ENCODE results near the gene GDNF. TPM values are rescaled to one million over a fixed set of nuclear protein-coding genes. Genes with fewer than 3 reads are reported as not detected.
"Not testable (repeated sequence)": the region's sequence is repeated elsewhere in the genome, so short reads cannot be mapped to it uniquely, and the experiment has no call there.

The GDNF gene
- total and polyA plus RNA-seq, 2 donors = 0.07 to 0.24 TPM

DNA sequence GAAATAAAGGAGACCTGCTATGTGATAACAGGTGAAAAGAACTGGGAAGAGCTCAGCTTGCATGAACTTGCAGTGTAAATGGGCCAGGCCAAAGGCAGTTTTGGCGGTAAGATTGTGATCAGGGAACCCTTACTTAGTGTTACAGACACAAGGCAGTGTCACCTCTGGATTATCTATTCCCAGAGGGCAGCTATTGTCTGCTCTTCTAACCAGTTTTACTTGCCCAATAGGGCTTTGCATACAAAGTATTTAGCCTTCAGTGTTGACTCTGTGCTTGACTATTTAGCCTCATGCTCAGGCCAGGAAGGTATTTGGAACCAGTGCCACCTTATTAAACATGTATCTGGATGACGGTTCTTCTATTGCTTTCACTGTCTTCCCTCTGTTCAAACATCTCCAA lies 38.3 kb downstream of the GDNF start:
- Histone ChIP-seq H3K36me3 (ENCODE audit: control insufficient read depth in 2 of 2, insufficient read depth in 2 of 2, low read length in 1 of 2) (no peaks in the 10 kb centered on the region), H3K27me3 (ENCODE audit: control insufficient read depth in 2 of 2, insufficient read depth in 1 of 2, low read length in 1 of 2) (no peaks in the 10 kb centered on the region), H3K4me1 (ENCODE audit: control insufficient read depth in 2 of 2, insufficient read depth in 2 of 2, low read length in 2 of 2) (no peaks in the 10 kb centered on the region), H3K9me3 (ENCODE audit: control insufficient read depth in 2 of 2, insufficient read depth in 1 of 2, low read length in 1 of 2) (no peaks in the 10 kb centered on the region), H3K4me3 (ENCODE audit: low read length in 2 of 2) (no peak overlapping the region), H3K27ac (ENCODE audit: low read depth in 1 of 2, low read length in 1 of 2) (no peak overlapping the region)
- DNase-seq (ENCODE audit: low read depth in 6 of 9, low spot score in 9 of 9) = no peak
- WGBS = 95% methylated on average over 2 of the region's 2 CpGs

DNA sequence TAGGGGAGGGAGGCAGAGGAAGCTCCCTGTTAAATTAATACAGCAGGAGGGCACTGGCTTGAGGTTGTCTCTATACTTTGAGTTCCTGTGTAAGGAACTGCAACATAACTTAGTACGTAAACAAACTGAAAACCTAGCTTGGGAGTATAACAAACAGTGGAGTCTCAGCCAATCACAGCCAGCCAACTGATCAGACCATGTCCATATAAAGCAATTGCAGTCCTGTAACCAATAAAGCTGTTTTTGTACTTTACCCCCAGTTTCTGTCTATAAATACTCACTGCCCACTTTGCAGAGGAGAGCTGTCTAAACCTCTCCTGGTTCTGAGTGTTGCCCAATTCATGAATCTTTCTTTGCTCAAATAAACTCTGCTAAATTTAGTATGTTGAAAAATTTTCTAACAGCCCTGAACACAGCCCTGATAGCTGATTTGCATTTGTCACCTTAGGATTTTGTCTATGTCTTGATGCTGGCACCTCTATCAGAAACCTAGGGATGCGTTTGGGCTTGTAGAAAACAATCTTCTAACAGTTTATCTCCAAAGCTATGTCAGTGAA lies 39.9 kb downstream of the GDNF start:
- H3K27me3 ChIP-seq (ENCODE audit: control insufficient read depth in 2 of 2, insufficient read depth in 1 of 2, low read length in 1 of 2) = no peaks in the 10 kb centered on the region
- no peak for DNase-seq (ENCODE audit: low read depth in 6 of 9, low spot score in 9 of 9)
- no peaks in the 10 kb centered on the region for H3K4me1 ChIP-seq (ENCODE audit: control insufficient read depth in 2 of 2, insufficient read depth in 2 of 2, low read length in 2 of 2)
- 91% methylated on average over 2 of the region's 2 CpGs for WGBS
- no peaks in the 10 kb centered on the region for H3K36me3 ChIP-seq (ENCODE audit: control insufficient read depth in 2 of 2, insufficient read depth in 2 of 2, low read length in 1 of 2)
- H3K27ac ChIP-seq (ENCODE audit: low read depth in 1 of 2, low read length in 1 of 2) = no peak overlapping the region
- no peaks in the 10 kb centered on the region for H3K9me3 ChIP-seq (ENCODE audit: control insufficient read depth in 2 of 2, insufficient read depth in 1 of 2, low read length in 1 of 2)
- no peak overlapping the region for H3K4me3 ChIP-seq (ENCODE audit: low read length in 2 of 2)

- H3K27me3 ChIP-seq (ENCODE audit: control insufficient read depth in 2 of 2, insufficient read depth in 1 of 2, low read length in 1 of 2); H3K4me3 ChIP-seq (ENCODE audit: low read length in 2 of 2); H3K36me3 ChIP-seq (ENCODE audit: control insufficient read depth in 2 of 2, insufficient read depth in 2 of 2, low read length in 1 of 2); H3K9me3 ChIP-seq (ENCODE audit: control insufficient read depth in 2 of 2, insufficient read depth in 1 of 2, low read length in 1 of 2); DNase-seq (ENCODE audit: low read depth in 6 of 9, low spot score in 9 of 9); H3K4me1 ChIP-seq (ENCODE audit: control insufficient read depth in 2 of 2, insufficient read depth in 2 of 2, low read length in 2 of 2); H3K27ac ChIP-seq (ENCODE audit: low read depth in 1 of 2, low read length in 1 of 2): not testable (repeated sequence)
- whole genome bisulfite sequencing = 94% methylated on average over 1 of the region's 1 CpG
Observed at GRCh38 chr5:37796435-37796834, 43.4 kb downstream of the GDNF start.

DNA sequence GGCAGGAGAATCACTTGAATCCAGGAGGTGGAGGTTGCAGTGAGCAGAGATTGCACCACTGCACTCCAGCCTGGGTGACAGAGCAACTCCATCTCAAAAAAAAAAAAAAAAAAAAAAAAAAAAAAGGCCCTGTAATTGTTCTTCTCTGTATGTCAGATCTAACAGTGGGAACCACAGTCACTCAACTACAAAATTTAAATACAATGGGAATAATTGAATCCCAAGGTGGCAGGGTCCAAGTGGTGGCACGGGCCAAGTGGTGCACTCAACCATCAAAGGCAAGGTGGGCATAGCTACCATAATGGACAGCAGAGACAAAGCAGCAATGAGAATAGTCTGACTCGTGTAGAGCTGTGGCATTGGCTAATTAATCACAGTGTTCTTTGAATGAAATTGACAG lies 44.5 kb downstream of the GDNF start:
- not testable (repeated sequence) for H3K4me1 ChIP-seq (ENCODE audit: control insufficient read depth in 2 of 2, insufficient read depth in 2 of 2, low read length in 2 of 2); H3K27ac ChIP-seq (ENCODE audit: low read depth in 1 of 2, low read length in 1 of 2); H3K36me3 ChIP-seq (ENCODE audit: control insufficient read depth in 2 of 2, insufficient read depth in 2 of 2, low read length in 1 of 2); H3K27me3 ChIP-seq (ENCODE audit: control insufficient read depth in 2 of 2, insufficient read depth in 1 of 2, low read length in 1 of 2); H3K4me3 ChIP-seq (ENCODE audit: low read length in 2 of 2); H3K9me3 ChIP-seq (ENCODE audit: control insufficient read depth in 2 of 2, insufficient read depth in 1 of 2, low read length in 1 of 2); DNase-seq (ENCODE audit: low read depth in 6 of 9, low spot score in 9 of 9)
- 94% methylated on average over 2 of the region's 2 CpGs for WGBS

DNA sequence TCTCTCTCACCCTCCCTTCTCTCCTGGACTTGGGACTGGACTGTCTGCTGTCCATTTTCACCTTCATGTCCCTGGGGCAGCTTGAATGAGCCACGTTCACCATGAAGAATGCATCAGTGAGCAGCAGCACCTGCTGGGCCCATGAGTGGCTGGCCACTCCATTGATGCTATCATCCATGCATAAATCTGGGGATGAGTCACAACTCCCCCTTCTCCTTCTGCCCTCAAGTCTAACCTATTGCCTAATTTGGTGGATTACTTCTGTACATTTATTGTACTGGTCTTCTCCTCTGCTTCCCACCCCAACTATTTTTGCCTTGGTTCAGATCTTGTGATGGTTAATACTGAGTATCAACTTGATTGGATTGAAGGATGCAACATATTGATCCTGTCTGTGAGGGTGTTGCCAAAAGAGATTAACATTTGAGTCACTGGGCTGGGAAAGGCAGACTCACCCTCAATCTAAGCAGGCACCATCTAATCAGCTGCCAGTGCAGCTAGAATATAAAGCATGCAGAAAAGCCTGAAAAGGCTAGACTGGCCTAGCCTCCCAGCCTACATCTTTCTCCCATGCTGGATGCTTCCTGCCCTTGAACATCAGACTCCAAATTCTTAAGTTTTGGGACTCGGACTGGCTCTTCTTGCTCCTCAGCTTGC lies 46.7 kb downstream of the GDNF start:
- no peaks in the 10 kb centered on the region for H3K27me3 ChIP-seq (ENCODE audit: control insufficient read depth in 2 of 2, insufficient read depth in 1 of 2, low read length in 1 of 2)
- no peak for DNase-seq (ENCODE audit: low read depth in 6 of 9, low spot score in 9 of 9)
- 91% methylated on average over 2 of the region's 2 CpGs for WGBS
- no peaks in the 10 kb centered on the region for H3K4me1 ChIP-seq (ENCODE audit: control insufficient read depth in 2 of 2, insufficient read depth in 2 of 2, low read length in 2 of 2)
- H3K4me3 ChIP-seq (ENCODE audit: low read length in 2 of 2) = no peak overlapping the region
- H3K9me3 ChIP-seq (ENCODE audit: control insufficient read depth in 2 of 2, insufficient read depth in 1 of 2, low read length in 1 of 2) = peaks cover 0 to 3% of the 10 kb centered on the region in 2 donors
- no peaks in the 10 kb centered on the region for H3K36me3 ChIP-seq (ENCODE audit: control insufficient read depth in 2 of 2, insufficient read depth in 2 of 2, low read length in 1 of 2)
- no peak overlapping the region for H3K27ac ChIP-seq (ENCODE audit: low read depth in 1 of 2, low read length in 1 of 2)

- Histone ChIP-seq H3K9me3 (ENCODE audit: control insufficient read depth in 2 of 2, insufficient read depth in 1 of 2, low read length in 1 of 2) (peaks cover 0 to 3% of the 10 kb centered on the region in 2 donors), H3K4me1 (ENCODE audit: control insufficient read depth in 2 of 2, insufficient read depth in 2 of 2, low read length in 2 of 2) (no peaks in the 10 kb centered on the region), H3K27me3 (ENCODE audit: control insufficient read depth in 2 of 2, insufficient read depth in 1 of 2, low read length in 1 of 2) (no peaks in the 10 kb centered on the region), H3K4me3 (ENCODE audit: low read length in 2 of 2) (no peak overlapping the region), H3K36me3 (ENCODE audit: control insufficient read depth in 2 of 2, insufficient read depth in 2 of 2, low read length in 1 of 2) (no peaks in the 10 kb centered on the region), H3K27ac (ENCODE audit: low read depth in 1 of 2, low read length in 1 of 2) (no peak overlapping the region)
- 87% methylated on average over 2 of the region's 2 CpGs for WGBS
- no peak for DNase-seq (ENCODE audit: low read depth in 6 of 9, low spot score in 9 of 9)
Observed at GRCh38 chr5:37791321-37791720, 48.5 kb downstream of the GDNF start.

GRCh38 chr5:37789991-37790390 lies 49.9 kb downstream of the GDNF start:
- 78% methylated on average over 2 of the region's 2 CpGs for WGBS

DNA sequence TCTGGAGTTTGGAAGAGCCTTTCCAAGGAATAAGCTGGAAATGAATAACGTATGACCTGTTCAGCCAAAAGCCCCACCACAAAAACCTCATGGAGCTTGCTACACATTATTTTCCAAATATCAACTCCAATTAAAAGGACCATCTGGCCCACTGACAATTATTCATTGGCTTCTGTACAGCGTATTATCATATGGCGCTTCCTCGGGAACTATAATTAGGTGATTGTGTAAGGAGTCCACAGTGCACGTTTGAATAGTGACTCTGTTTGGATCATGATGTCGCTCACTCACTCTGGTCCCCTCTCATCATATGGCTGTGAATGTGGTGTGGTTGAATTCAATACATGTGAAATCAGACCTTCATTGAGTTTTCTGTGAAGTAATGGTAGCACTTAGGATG lies 52.1 kb downstream of the GDNF start:
- no peak overlapping the region for H3K27ac ChIP-seq (ENCODE audit: low read depth in 1 of 2, low read length in 1 of 2)
- DNase-seq (ENCODE audit: low read depth in 6 of 9, low spot score in 9 of 9) = no peak

More at GRCh38 chr5:37789991-37790390, 49.9 kb downstream of the GDNF start:
- no peak overlapping the region for H3K4me3 ChIP-seq (ENCODE audit: low read length in 2 of 2)
- H3K4me1 ChIP-seq (ENCODE audit: control insufficient read depth in 2 of 2, insufficient read depth in 2 of 2, low read length in 2 of 2) = no peaks in the 10 kb centered on the region
- no peak for DNase-seq (ENCODE audit: low read depth in 6 of 9, low spot score in 9 of 9)
- no peak overlapping the region for H3K27ac ChIP-seq (ENCODE audit: low read depth in 1 of 2, low read length in 1 of 2)
- H3K27me3 ChIP-seq (ENCODE audit: control insufficient read depth in 2 of 2, insufficient read depth in 1 of 2, low read length in 1 of 2) = no peaks in the 10 kb centered on the region
- peaks cover 0 to 6% of the 10 kb centered on the region in 2 donors for H3K9me3 ChIP-seq (ENCODE audit: control insufficient read depth in 2 of 2, insufficient read depth in 1 of 2, low read length in 1 of 2)
- H3K36me3 ChIP-seq (ENCODE audit: control insufficient read depth in 2 of 2, insufficient read depth in 2 of 2, low read length in 1 of 2) = no peaks in the 10 kb centered on the region

DNA sequence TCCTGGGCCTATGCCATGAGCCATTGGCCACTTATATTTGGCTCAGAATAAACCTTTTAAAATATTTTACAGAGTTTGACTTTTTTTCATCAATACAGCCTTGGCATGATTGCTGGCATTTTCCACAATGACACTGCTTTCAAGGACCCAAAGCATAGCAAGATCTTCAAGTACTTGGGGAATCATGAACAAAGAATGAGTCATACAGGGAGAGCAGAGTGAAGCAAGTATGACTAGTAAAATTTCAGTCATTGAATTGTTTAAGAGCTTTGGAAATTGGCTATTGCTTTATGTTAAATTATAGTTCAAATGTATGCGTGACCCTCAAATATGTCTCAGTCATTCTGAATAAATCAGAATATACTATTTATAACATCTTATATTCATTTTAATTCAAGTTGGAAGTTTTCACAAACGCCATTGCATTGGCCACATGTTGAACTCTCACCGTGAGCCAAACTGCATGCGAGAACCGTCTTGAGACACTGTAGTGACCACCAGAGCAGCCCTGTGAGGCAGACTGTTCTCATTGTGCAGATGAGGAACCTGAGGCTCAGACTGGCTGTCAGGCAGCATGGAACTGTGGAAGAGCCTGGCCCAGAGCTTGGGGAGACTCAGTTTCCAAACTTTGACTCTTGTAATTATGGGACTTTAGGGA lies 52.9 kb downstream of the GDNF start:
- Histone ChIP-seq H3K27ac (ENCODE audit: low read depth in 1 of 2, low read length in 1 of 2) (no peak overlapping the region), H3K4me1 (ENCODE audit: control insufficient read depth in 2 of 2, insufficient read depth in 2 of 2, low read length in 2 of 2) (no peaks in the 10 kb centered on the region), H3K4me3 (ENCODE audit: low read length in 2 of 2) (no peak overlapping the region), H3K9me3 (ENCODE audit: control insufficient read depth in 2 of 2, insufficient read depth in 1 of 2, low read length in 1 of 2) (peaks cover 0 to 3% of the 10 kb centered on the region in 2 donors), H3K36me3 (ENCODE audit: control insufficient read depth in 2 of 2, insufficient read depth in 2 of 2, low read length in 1 of 2) (no peaks in the 10 kb centered on the region), H3K27me3 (ENCODE audit: control insufficient read depth in 2 of 2, insufficient read depth in 1 of 2, low read length in 1 of 2) (no peaks in the 10 kb centered on the region)
- DNase-seq (ENCODE audit: low read depth in 6 of 9, low spot score in 9 of 9) = no peak
- WGBS = 97% methylated on average over 5 of the region's 5 CpGs

More for the DNA sequence above, 52.1 kb downstream of the GDNF start:
- H3K36me3 ChIP-seq (ENCODE audit: control insufficient read depth in 2 of 2, insufficient read depth in 2 of 2, low read length in 1 of 2) = no peaks in the 10 kb centered on the region
- no peaks in the 10 kb centered on the region for H3K27me3 ChIP-seq (ENCODE audit: control insufficient read depth in 2 of 2, insufficient read depth in 1 of 2, low read length in 1 of 2)
- H3K9me3 ChIP-seq (ENCODE audit: control insufficient read depth in 2 of 2, insufficient read depth in 1 of 2, low read length in 1 of 2) = peaks cover 0 to 3% of the 10 kb centered on the region in 2 donors
- no peak overlapping the region for H3K4me3 ChIP-seq (ENCODE audit: low read length in 2 of 2)
- 97% methylated on average over 6 of the region's 6 CpGs for WGBS
- no peaks in the 10 kb centered on the region for H3K4me1 ChIP-seq (ENCODE audit: control insufficient read depth in 2 of 2, insufficient read depth in 2 of 2, low read length in 2 of 2)
